Measurements from ENCODE around the gene LKAAEAR1.
"Not testable (repeated sequence)": the region's sequence is repeated elsewhere in the genome, so short reads cannot be mapped to it uniquely, and the experiment has no call there.

The LKAAEAR1 gene

GRCh38 chr20:64098471-64099013 is 14.3 kb upstream of the LKAAEAR1 start:
- no peak for DNase-seq (ENCODE audit: low read depth, low spot score)

- DNase-seq (ENCODE audit: low read depth, low spot score) = no peak
Measured at GRCh38 chr20:64096535-64096934, 12.3 kb upstream of the LKAAEAR1 start.

- no peak for DNase-seq (ENCODE audit: low read depth, low spot score)
Measured at GRCh38 chr20:64095927-64096326, 11.7 kb upstream of the LKAAEAR1 start.

- no peak for DNase-seq (ENCODE audit: low read depth, low spot score)
Measured at GRCh38 chr20:64095455-64095854, 11.3 kb upstream of the LKAAEAR1 start.

- DNase-seq (ENCODE audit: low read depth, low spot score) = no peak
Measured at GRCh38 chr20:64093013-64093503, 8.9 kb upstream of the LKAAEAR1 start.

GRCh38 chr20:64092258-64093012 is 8.2 kb upstream of the LKAAEAR1 start:
- no peak for DNase-seq (ENCODE audit: low read depth, low spot score)

- DNase-seq (ENCODE audit: low read depth, low spot score) = no peak
Measured at GRCh38 chr20:64091770-64092169, 7.6 kb upstream of the LKAAEAR1 start.

- no peak for DNase-seq (ENCODE audit: low read depth, low spot score)
Measured at GRCh38 chr20:64091340-64091739, 7.1 kb upstream of the LKAAEAR1 start.

GRCh38 chr20:64090165-64090564 is 6.0 kb upstream of the LKAAEAR1 start:
- DNase-seq (ENCODE audit: low read depth, low spot score) = no peak

GRCh38 chr20:64088586-64088985 is 4.4 kb upstream of the LKAAEAR1 start:
- DNase-seq (ENCODE audit: low read depth, low spot score) = not testable (repeated sequence)

GRCh38 chr20:64087226-64087825 is 3.1 kb upstream of the LKAAEAR1 start:
- not testable (repeated sequence) for DNase-seq (ENCODE audit: low read depth, low spot score)

- no peak for DNase-seq (ENCODE audit: low read depth, low spot score)
Measured at GRCh38 chr20:64086801-64087200, 2.6 kb upstream of the LKAAEAR1 start.

GRCh38 chr20:64084685-64085152 is 521 bp upstream of the LKAAEAR1 start:
- DNase-seq (ENCODE audit: low read depth, low spot score) = no peak

- no peak for DNase-seq (ENCODE audit: low read depth, low spot score)
Measured at GRCh38 chr20:64083378-64083803, 807 bp downstream of the LKAAEAR1 start.

- no peak for DNase-seq (ENCODE audit: low read depth, low spot score)
Measured at GRCh38 chr20:64082820-64083377, 1.3 kb downstream of the LKAAEAR1 start.

- DNase-seq (ENCODE audit: low read depth, low spot score) = no peak
Measured at GRCh38 chr20:64082126-64082731, 2.0 kb downstream of the LKAAEAR1 start.

- DNase-seq (ENCODE audit: low read depth, low spot score) = no peak
Measured at GRCh38 chr20:64081624-64081964, 2.6 kb downstream of the LKAAEAR1 start.

GRCh38 chr20:64080813-64081623 is 3.2 kb downstream of the LKAAEAR1 start:
- no peak for DNase-seq (ENCODE audit: low read depth, low spot score)

GRCh38 chr20:64080013-64080812 is 4.0 kb downstream of the LKAAEAR1 start, which contains the start of gene OPRL1:
TSS of gene OPRL1 (plus strand) at chr20:64080082. CDS start at chr20:64092721, 12,639 bp downstream.
- no peak for DNase-seq (ENCODE audit: low read depth, low spot score)

Measured in smooth muscle cell of the brain vasculature (primary cell).